ENCODE results near the gene BIN2.

The BIN2 gene

DNA sequence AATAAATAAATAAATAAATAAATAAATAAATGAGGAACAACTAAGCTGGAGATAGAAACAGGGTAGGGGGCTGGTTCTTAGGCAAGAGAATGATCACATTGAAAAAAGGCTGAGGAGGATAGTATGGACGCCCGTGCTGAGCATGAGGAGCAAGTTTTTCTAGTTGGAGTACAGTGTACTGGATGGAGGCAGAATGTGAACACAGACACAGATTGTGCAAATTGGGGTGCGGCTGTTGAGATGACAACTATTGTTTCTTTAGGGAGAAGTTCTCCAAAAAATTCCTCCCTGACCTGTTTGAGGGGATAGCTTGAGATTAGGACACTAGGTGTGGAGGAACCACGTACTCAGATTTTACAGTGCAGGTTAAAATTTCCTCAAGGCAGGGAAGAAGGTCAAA, 979 bp upstream of the BIN2 start:
- DNase-seq (ENCODE audit: low read depth): no peak
- no peak overlapping the region for H3K4me3 ChIP-seq (ENCODE audit: low read length)
- TF ChIP-seq, protein P1, sequence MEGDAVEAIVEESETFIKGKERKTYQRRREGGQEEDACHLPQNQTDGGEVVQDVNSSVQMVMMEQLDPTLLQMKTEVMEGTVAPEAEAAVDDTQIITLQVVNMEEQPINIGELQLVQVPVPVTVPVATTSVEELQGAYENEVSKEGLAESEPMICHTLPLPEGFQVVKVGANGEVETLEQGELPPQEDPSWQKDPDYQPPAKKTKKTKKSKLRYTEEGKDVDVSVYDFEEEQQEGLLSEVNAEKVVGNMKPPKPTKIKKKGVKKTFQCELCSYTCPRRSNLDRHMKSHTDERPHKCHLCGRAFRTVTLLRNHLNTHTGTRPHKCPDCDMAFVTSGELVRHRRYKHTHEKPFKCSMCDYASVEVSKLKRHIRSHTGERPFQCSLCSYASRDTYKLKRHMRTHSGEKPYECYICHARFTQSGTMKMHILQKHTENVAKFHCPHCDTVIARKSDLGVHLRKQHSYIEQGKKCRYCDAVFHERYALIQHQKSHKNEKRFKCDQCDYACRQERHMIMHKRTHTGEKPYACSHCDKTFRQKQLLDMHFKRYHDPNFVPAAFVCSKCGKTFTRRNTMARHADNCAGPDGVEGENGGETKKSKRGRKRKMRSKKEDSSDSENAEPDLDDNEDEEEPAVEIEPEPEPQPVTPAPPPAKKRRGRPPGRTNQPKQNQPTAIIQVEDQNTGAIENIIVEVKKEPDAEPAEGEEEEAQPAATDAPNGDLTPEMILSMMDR (conservative IDR thresholded peaks at IDR 0.05; ENCODE audit: low read depth, low read length): no peak

GRCh38 chr12:51323317-51323960, 535 bp downstream of the BIN2 start:
- DNase-seq (ENCODE audit: low read depth): no peak
- H3K4me3 ChIP-seq (ENCODE audit: low read length): no peak overlapping the region
- TF ChIP-seq, protein P1 (conservative IDR thresholded peaks at IDR 0.05; ENCODE audit: low read depth, low read length): no peak

GRCh38 chr12:51322452-51322851, 1.5 kb downstream of the BIN2 start:
- TF ChIP-seq, protein P1 (conservative IDR thresholded peaks at IDR 0.05; ENCODE audit: low read depth, low read length): no peak
- DNase-seq (ENCODE audit: low read depth): no peak
- H3K4me3 ChIP-seq (ENCODE audit: low read length): no peak overlapping the region

DNA sequence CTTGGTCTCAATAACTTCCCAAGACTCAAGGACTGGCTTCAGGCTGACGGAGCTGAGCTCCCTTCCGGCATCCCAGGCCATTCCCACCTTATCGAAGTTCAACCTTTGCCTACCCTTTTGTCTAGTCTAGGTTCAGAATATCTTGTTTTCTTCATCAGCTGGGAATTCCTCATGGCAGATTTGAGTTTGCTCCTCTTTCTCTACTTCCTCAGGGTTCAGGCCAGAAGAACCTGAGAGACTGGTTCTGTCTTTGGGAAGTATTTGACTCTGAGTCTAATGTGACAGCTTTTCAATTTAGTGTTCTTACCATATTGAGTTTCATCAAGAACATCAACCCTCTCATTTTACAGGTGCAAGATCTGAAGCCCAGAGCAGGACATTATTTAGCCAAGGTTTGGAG, 2.1 kb downstream of the BIN2 start:
- DNase-seq (ENCODE audit: low read depth): no peak
- TF ChIP-seq, protein P1 (conservative IDR thresholded peaks at IDR 0.05; ENCODE audit: low read depth, low read length): no peak
- no peak overlapping the region for H3K4me3 ChIP-seq (ENCODE audit: low read length)

- no peak for DNase-seq (ENCODE audit: low read depth)
- no peak overlapping the region for H3K4me3 ChIP-seq (ENCODE audit: low read length)
- TF ChIP-seq, protein P1 (conservative IDR thresholded peaks at IDR 0.05; ENCODE audit: low read depth, low read length): no peak
Observed at GRCh38 chr12:51320695-51321320, 3.2 kb downstream of the BIN2 start.

GRCh38 chr12:51320311-51320694, 3.7 kb downstream of the BIN2 start:
- DNase-seq (ENCODE audit: low read depth): no peak
- TF ChIP-seq, protein P1 (conservative IDR thresholded peaks at IDR 0.05; ENCODE audit: low read depth, low read length): no peak
- no peak overlapping the region for H3K4me3 ChIP-seq (ENCODE audit: low read length)

All from retinal pigment epithelial cell (primary cell).